WERI-Rb-1 (cell line): Measurements from ENCODE around the gene CCR4.

Source experiments
- DNase-seq: peaks from one replicate; pipeline ENCODE4 v3.0.0-alpha.2; 2020
- H3K27ac ChIP-seq: fragments of 250-450 bp; sonication (Bioruptor Pico); 2 replicates; pipeline ENCODE4 v1.5.1; 2020; ENCODE audit warnings: mild to moderate bottlenecking, moderate library complexity
- H3K27me3 ChIP-seq: fragments of 250-450 bp; sonication (Bioruptor Pico); 2 replicates; pipeline ENCODE4 v1.5.1; 2021; ENCODE audit warnings: mild to moderate bottlenecking, low read depth, moderate library complexity; ENCODE audit not compliant: insufficient read depth, severe bottlenecking
- H3K36me3 ChIP-seq: fragments of 250-450 bp; sonication (Bioruptor Pico); 2 replicates; pipeline ENCODE4 v1.5.1; 2020; ENCODE audit warnings: mild to moderate bottlenecking, moderate library complexity
- H3K4me3 ChIP-seq: 2 replicates; pipeline ENCODE4 v1.5.1; 2011; ENCODE audit warnings: low read depth, mild to moderate bottlenecking, control low read depth, low read length
- H3K9me3 ChIP-seq: fragments of 250-450 bp; sonication (Bioruptor Pico); 2 replicates; pipeline ENCODE4 v1.5.1; 2021; ENCODE audit warnings: mild to moderate bottlenecking, moderate library complexity; ENCODE audit not compliant: severe bottlenecking
- CTCF ChIP-seq: IDR thresholded peaks from 2 replicates; pipeline ENCODE4 v1.5.1; 2011; ENCODE audit warnings: low read depth, mild to moderate bottlenecking, control low read depth, inconsistent platforms, low read length

The CCR4 gene

DNA sequence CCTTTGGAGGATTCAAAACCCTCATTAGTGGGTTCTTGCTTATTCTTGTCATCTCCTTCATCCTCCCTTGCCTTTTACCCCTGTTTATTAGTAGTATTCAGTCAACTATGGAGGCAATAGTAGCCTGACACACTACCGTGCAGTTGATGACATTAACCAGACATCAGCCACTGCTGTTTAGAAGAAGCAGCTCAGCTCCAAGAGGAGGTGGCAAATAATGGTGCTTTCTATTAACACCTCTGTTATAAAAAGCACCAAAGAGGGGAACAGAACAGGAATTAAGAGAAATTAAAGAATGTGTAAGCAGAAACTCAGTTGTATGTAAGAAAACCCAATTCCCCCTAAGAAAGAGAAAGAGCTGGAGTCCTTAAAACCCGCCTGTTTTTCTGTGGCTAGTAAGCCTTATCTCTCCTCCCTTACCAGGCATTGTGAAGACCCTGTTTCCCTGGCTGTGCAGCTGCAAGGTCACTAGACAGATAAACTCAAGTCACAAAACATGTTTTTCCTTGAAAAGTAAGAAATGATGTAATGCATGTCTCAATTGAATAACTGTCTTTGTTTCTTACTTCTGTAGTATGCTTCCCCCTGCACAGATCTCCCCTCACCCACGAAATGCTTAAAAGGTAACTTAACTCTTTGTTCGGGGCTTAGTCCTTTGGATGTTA is 21.2 kb downstream of the CCR4 start:
- H3K9me3 ChIP-seq, result no peaks in the 10 kb centered on the region
- DNase-seq, result no peak
- TF ChIP-seq CTCF, result no peak
- no peak overlapping the region for H3K27ac ChIP-seq
- no peaks in the 10 kb centered on the region for H3K36me3 ChIP-seq
- no peak overlapping the region for H3K4me3 ChIP-seq
- no peaks in the 10 kb centered on the region for H3K27me3 ChIP-seq

- Histone ChIP-seq H3K27ac (no peak overlapping the region), H3K4me3 (no peak overlapping the region), H3K9me3 (no peaks in the 10 kb centered on the region), H3K36me3 (no peaks in the 10 kb centered on the region), H3K27me3 (no peaks in the 10 kb centered on the region)
- no peak for DNase-seq
- TF ChIP-seq CTCF, result no peak
These were observed 22.5 kb downstream of the CCR4 start for GRCh38 chr3:32973982-32974381.

DNA sequence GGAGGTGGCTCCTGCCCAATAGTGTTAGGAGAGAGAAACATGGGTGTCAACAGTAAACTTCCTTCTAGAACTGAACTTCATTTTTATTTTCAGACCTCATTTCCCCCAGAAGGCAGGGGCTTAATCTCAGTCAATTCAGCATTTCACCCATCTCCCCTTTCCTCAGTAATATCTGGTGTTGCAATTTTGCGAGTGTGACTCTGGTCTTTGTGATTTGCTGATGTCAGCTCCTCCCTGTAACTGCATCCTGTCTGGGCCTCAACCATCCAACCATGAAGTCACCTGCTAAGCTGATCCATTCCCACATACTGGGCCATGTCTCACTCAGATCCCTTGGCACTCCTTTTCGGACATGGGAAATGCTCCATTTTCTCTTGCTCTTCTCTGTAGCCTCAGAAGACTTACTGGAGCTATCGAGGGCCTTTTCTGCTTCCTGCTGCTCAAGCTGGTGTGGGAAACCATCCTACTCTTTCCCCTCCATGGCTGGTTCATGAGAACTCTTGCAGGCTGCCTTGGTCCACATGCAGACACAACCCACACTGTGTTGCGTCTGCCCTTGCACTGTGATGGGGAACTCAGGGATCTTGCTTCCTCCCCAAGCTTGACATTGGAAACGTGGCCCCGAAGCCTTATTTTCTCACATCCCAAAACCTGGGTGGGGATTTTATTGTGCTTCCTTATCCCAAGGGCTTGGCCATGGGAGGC is 24.6 kb downstream of the CCR4 start:
- no peaks in the 10 kb centered on the region for H3K27me3 ChIP-seq
- no peak overlapping the region for H3K4me3 ChIP-seq
- no peaks in the 10 kb centered on the region for H3K36me3 ChIP-seq
- no peak for TF ChIP-seq CTCF
- no peak overlapping the region for H3K27ac ChIP-seq
- H3K9me3 ChIP-seq, result no peaks in the 10 kb centered on the region
- no peak for DNase-seq

DNA sequence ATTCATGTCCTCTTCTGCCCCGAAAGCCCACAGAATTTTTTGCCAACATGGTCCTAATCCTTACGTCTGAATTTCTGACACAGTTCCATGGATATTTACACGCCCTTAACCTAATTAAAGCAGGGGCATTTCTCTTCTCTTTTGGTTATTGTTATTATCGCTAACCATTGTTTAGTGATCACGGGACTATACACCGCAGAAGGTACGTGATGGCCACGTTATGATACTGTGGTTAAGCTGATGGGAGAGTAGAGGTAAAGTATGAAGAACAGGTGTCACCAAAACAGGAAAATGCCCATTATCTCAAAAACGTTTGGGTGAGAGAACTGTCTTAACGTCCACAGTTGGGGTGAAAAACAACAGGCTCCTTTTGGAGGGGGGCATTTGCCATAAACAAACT is 26.4 kb downstream of the CCR4 start:
- Histone ChIP-seq H3K36me3 (no peaks in the 10 kb centered on the region), H3K27ac (no peak overlapping the region), H3K4me3 (no peak overlapping the region), H3K27me3 (no peaks in the 10 kb centered on the region), H3K9me3 (no peaks in the 10 kb centered on the region)
- no peak for TF ChIP-seq CTCF
- no peak for DNase-seq

- no peaks in the 10 kb centered on the region for H3K9me3 ChIP-seq
- H3K27ac ChIP-seq, result no peak overlapping the region
- DNase-seq, result no peak
- H3K36me3 ChIP-seq, result no peaks in the 10 kb centered on the region
- TF ChIP-seq CTCF, result no peak
- no peak overlapping the region for H3K4me3 ChIP-seq
- H3K27me3 ChIP-seq, result no peaks in the 10 kb centered on the region
These were observed 26.9 kb downstream of the CCR4 start for GRCh38 chr3:32978331-32978730.
